AG09309 (cell line): ENCODE data around the gene DGCR6L.
A peak's percentile ranks its signal among the peaks of the same experiment; 100 is the strongest.
"Not testable (repeated sequence)": the region's sequence is repeated elsewhere in the genome, so short reads cannot be mapped to it uniquely, and the experiment has no call there.

ENCODE experiments used
- DNase-seq: peaks from one replicate; pipeline ENCODE4 v3.0.0-alpha.2; 2010; ENCODE audit warnings: low read depth
- H3K4me3 ChIP-seq: 2 replicates; pipeline ENCODE4 v1.5.1; 2011; ENCODE audit warnings: mild to moderate bottlenecking, low read depth, low read length, moderate library complexity; ENCODE audit not compliant: control insufficient read depth
- TF ChIP-seq, protein P1 (sequence below): IDR thresholded peaks from 2 replicates; pipeline ENCODE4 v1.5.1; 2011; ENCODE audit warnings: mild to moderate bottlenecking, low read depth, low read length, inconsistent platforms; ENCODE audit not compliant: insufficient read depth, control insufficient read depth; ENCODE audit errors: missing control alignments

Gene DGCR6L

DNA sequence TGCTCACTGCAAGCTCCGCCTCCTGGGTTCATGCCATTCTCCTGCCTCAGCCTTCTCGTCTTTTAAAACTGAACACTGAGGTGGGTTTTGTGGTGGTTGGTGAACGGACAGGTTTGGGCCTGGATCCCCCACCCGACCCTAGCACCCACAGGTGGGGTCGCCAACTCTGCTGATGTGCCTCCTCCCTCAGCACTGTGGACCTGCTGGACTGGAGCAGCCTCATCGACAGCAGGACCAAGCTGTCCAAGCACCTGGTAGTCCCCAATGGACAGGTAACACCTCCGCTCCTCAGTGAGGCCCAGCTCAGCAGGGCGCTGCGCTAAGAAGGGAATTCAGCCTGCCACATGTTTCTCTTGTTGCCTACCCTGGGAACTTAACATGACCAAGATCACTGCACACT, 15.2 kb downstream of the DGCR6L start:
- no peak overlapping the region for H3K4me3 ChIP-seq
- TF ChIP-seq, protein P1, sequence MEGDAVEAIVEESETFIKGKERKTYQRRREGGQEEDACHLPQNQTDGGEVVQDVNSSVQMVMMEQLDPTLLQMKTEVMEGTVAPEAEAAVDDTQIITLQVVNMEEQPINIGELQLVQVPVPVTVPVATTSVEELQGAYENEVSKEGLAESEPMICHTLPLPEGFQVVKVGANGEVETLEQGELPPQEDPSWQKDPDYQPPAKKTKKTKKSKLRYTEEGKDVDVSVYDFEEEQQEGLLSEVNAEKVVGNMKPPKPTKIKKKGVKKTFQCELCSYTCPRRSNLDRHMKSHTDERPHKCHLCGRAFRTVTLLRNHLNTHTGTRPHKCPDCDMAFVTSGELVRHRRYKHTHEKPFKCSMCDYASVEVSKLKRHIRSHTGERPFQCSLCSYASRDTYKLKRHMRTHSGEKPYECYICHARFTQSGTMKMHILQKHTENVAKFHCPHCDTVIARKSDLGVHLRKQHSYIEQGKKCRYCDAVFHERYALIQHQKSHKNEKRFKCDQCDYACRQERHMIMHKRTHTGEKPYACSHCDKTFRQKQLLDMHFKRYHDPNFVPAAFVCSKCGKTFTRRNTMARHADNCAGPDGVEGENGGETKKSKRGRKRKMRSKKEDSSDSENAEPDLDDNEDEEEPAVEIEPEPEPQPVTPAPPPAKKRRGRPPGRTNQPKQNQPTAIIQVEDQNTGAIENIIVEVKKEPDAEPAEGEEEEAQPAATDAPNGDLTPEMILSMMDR = no peak
- no peak for DNase-seq

DNA sequence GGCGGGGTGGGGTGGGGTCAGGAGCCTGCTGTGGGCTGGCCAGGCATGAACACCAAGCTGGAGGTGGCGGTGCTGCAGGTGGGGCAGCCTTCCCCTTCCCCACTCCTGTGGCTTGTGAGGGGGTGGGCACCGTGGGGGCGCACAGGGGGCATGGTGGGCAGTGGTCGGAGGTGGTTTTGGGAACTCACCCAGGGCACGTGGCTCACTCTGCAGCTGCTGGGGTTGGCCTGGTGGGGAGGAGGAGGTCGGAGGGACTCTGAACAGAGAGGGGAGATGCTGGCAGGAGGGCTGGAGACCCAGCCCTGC, 16.7 kb downstream of the DGCR6L start:
- not testable (repeated sequence) for DNase-seq, H3K4me3 ChIP-seq

GRCh38 chr22:20302438-20303228, 17.2 kb downstream of the DGCR6L start:
- no peak for DNase-seq
- TF ChIP-seq, protein P1 = no peak
- H3K4me3 ChIP-seq = no peak overlapping the region

GRCh38 chr22:20299746-20300136, 20.1 kb downstream of the DGCR6L start:
- H3K4me3 ChIP-seq = peak overlapping the region; percentile 41; the same call in 1 of the 2 replicates
- TF ChIP-seq, protein P1 = no peak
- no peak for DNase-seq

- DNase-seq = no peak
- peak overlapping the region; percentile 41 for H3K4me3 ChIP-seq
- TF ChIP-seq, protein P1 = no peak
These were observed 20.8 kb downstream of the DGCR6L start for GRCh38 chr22:20298803-20299745.

GRCh38 chr22:20298110-20298802, 21.6 kb downstream of the DGCR6L start:
- no peak overlapping the region for H3K4me3 ChIP-seq
- TF ChIP-seq, protein P1 = no peak
- DNase-seq = no peak
